ENCODE data around the gene COA8. TPM values are rescaled to one million over a fixed set of nuclear protein-coding genes. Genes with fewer than 3 reads are reported as not detected.

The COA8 gene
- total RNA-seq, 3 donors from 2014 or later (not counting 1 experiment from before 2014, with no cell fraction given): 22.2 to 32.0 (median 24.9) TPM

- ATAC-seq (no peak), DNase-seq (no peak)
- no peaks in the 10 kb centered on the region for H3K9me3 Mint-ChIP-seq
- H3K27me3 ChIP-seq (ENCODE audit: control insufficient read depth, insufficient read depth, low read length): no peaks in the 10 kb centered on the region
- no peaks in the 10 kb centered on the region for H3K9me3 ChIP-seq (ENCODE audit: control insufficient read depth, insufficient read depth, low read length)
- TF ChIP-seq CTCF (IDR thresholded peaks at IDR 0.05): no peak
- no peaks in the 10 kb centered on the region for H3K36me3 Mint-ChIP-seq
- H3K36me3 ChIP-seq (ENCODE audit: control insufficient read depth, insufficient read depth, low read length): peaks cover 23% of the 10 kb centered on the region
- no peak overlapping the region for H3K27ac Mint-ChIP-seq
- intact Hi-C loops (cut with micrococcal nuclease): no loop called here
- H3K27ac ChIP-seq (ENCODE audit: low read length): no peak overlapping the region
- peaks cover 25% of the 10 kb centered on the region for H3K4me1 ChIP-seq (ENCODE audit: control insufficient read depth, insufficient read depth, low read length)
- H3K4me3 Mint-ChIP-seq: peak overlapping the region; percentile 3
- H3K4me1 Mint-ChIP-seq: peaks cover 45 to 62% of the 10 kb centered on the region in 2 donors
- H3K27me3 Mint-ChIP-seq (ENCODE audit: low read depth in 2 of 2): no peaks in the 10 kb centered on the region
- 97% methylated on average over 9 of the region's 9 CpGs for WGBS (ENCODE audit: insufficient coverage)
- no peak overlapping the region for H3K4me3 ChIP-seq (ENCODE audit: low read length)
Observed at GRCh38 chr14:103559766-103560165, 3.0 kb upstream of the COA8 start.

GRCh38 chr14:103560691-103561090 is 2.1 kb upstream of the COA8 start:
- intact Hi-C loops (cut with micrococcal nuclease): no loop called here
- no peak for TF ChIP-seq CTCF (IDR thresholded peaks at IDR 0.05)
- Mint-ChIP-seq H3K9me3 (no peaks in the 10 kb centered on the region), H3K27ac (peak overlapping the region in 1 of 2 donors; percentile 89), H3K4me1 (peaks cover 41 to 57% of the 10 kb centered on the region in 2 donors), H3K36me3 (no peaks in the 10 kb centered on the region), H3K4me3 (peak overlapping the region; percentile 93), H3K27me3 (ENCODE audit: low read depth in 2 of 2) (no peaks in the 10 kb centered on the region)
- 75% methylated on average over 8 of the region's 8 CpGs for WGBS (ENCODE audit: insufficient coverage)
- no peak for DNase-seq
- no peaks in the 10 kb centered on the region for H3K27me3 ChIP-seq (ENCODE audit: control insufficient read depth, insufficient read depth, low read length)
- peaks cover 22% of the 10 kb centered on the region for H3K36me3 ChIP-seq (ENCODE audit: control insufficient read depth, insufficient read depth, low read length)
- ATAC-seq: no peak
- H3K4me1 ChIP-seq (ENCODE audit: control insufficient read depth, insufficient read depth, low read length): peaks cover 25% of the 10 kb centered on the region
- H3K9me3 ChIP-seq (ENCODE audit: control insufficient read depth, insufficient read depth, low read length): no peaks in the 10 kb centered on the region
- H3K4me3 ChIP-seq (ENCODE audit: low read length): no peak overlapping the region
- no peak overlapping the region for H3K27ac ChIP-seq (ENCODE audit: low read length)

GRCh38 chr14:103561381-103562178 is 1.2 kb upstream of the COA8 start:
- H3K36me3 ChIP-seq (ENCODE audit: control insufficient read depth, insufficient read depth, low read length): peaks cover 22% of the 10 kb centered on the region
- no peaks in the 10 kb centered on the region for H3K36me3 Mint-ChIP-seq
- peak overlapping the region; percentile 93 for H3K4me3 Mint-ChIP-seq
- H3K4me3 ChIP-seq (ENCODE audit: low read length): peak overlapping the region; percentile 72
- H3K27me3 Mint-ChIP-seq (ENCODE audit: low read depth in 2 of 2): no peaks in the 10 kb centered on the region
- H3K27me3 ChIP-seq (ENCODE audit: control insufficient read depth, insufficient read depth, low read length): no peaks in the 10 kb centered on the region
- intact Hi-C loops (cut with micrococcal nuclease): loop anchor here (1.0 kb wide), 1 partner anchor 154 kb away; the partner anchor contains the start of genes XRCC3 and ZFYVE21
- H3K27ac Mint-ChIP-seq: peak overlapping the region; percentile 80 to 89
- peak overlapping the region; percentile 77 for H3K27ac ChIP-seq (ENCODE audit: low read length)
- no peak for TF ChIP-seq CTCF (IDR thresholded peaks at IDR 0.05)
- peak in 1 of 2 donors; percentile 55 for DNase-seq
- H3K9me3 Mint-ChIP-seq: no peaks in the 10 kb centered on the region
- H3K9me3 ChIP-seq (ENCODE audit: control insufficient read depth, insufficient read depth, low read length): no peaks in the 10 kb centered on the region
- H3K4me1 ChIP-seq (ENCODE audit: control insufficient read depth, insufficient read depth, low read length): peaks cover 25% of the 10 kb centered on the region
- ATAC-seq: peak; percentile 14 to 30 (median 30)
- 9% methylated on average over 36 of the region's 36 CpGs for WGBS (ENCODE audit: insufficient coverage)
- H3K4me1 Mint-ChIP-seq: peaks cover 41 to 55% of the 10 kb centered on the region in 2 donors
